NT2/D1 (cell line): Measurements from ENCODE around the gene SORCS3.

ENCODE experiments used
- SUZ12 ChIP-seq: IDR thresholded peaks from 2 replicates; pipeline ENCODE4 v1.6.1; 2011; ENCODE audit not compliant: insufficient read length, insufficient read depth; ENCODE audit errors: extremely low read depth
- ZNF274 ChIP-seq: IDR thresholded peaks from 2 replicates; pipeline ENCODE4 v1.6.1; 2011; ENCODE audit warnings: mild to moderate bottlenecking, low read depth, low read length

- TF ChIP-seq SUZ12 (no peak), ZNF274 (no peak)
Observed at GRCh38 chr10:105037022-105037421, 395.9 kb downstream of the SORCS3 start.
